Lung (tissue), 12 donors: ENCODE results near the gene CDC42SE2. TPM values are rescaled to one million over a fixed set of nuclear protein-coding genes. Genes with fewer than 3 reads are reported as not detected.
"Not testable (repeated sequence)": the region's sequence is repeated elsewhere in the genome, so short reads cannot be mapped to it uniquely, and the experiment has no call there.

Source experiments
- ATAC-seq: fragments of 200-7000 bp; cut with Tn5 transposase; one replicate; pipeline ENCODE4 v1.9.1; 2020; ENCODE audit warnings: moderate number of reproducible peaks; ENCODE audit not compliant: insufficient read depth, low FRiP score
- DNase-seq, 3 donors: peaks; one replicate each; pipeline ENCODE4 v3.0.0-alpha.2; 2013 to 2017
- H3K27ac ChIP-seq, 2 donors: one replicate each; pipeline ENCODE4 v1.5.1; 2013; ENCODE audit warnings: mild to moderate bottlenecking in 2 of 2, moderate library complexity in 2 of 2, control low read depth in 1 of 2, inconsistent platforms in 1 of 2, low read depth in 1 of 2, low read length in 1 of 2
- H3K27me3 ChIP-seq, 3 donors: one replicate each; pipeline ENCODE4 v1.5.1; 2013; ENCODE audit warnings: low read length in 2 of 3; ENCODE audit not compliant: control insufficient read depth in 3 of 3, insufficient read depth in 3 of 3
- H3K36me3 ChIP-seq, 4 donors: one replicate each; pipeline ENCODE4 v1.5.1; 2013; ENCODE audit warnings: low read length in 4 of 4, mild to moderate bottlenecking in 1 of 4, moderate library complexity in 1 of 4; ENCODE audit not compliant: control insufficient read depth in 4 of 4, insufficient read depth in 4 of 4
- H3K4me1 ChIP-seq, 5 donors: one replicate each; pipeline ENCODE4 v1.5.1; 2013; ENCODE audit warnings: low read length in 5 of 5, mild to moderate bottlenecking in 2 of 5, moderate library complexity in 1 of 5; ENCODE audit not compliant: control insufficient read depth in 5 of 5, insufficient read depth in 5 of 5
- H3K4me3 ChIP-seq: one replicate; pipeline ENCODE4 v1.5.1; 2013; ENCODE audit warnings: mild to moderate bottlenecking, control low read depth, moderate library complexity
- H3K9ac ChIP-seq, 2 donors: one replicate each; pipeline ENCODE4 v1.5.1; 2013; ENCODE audit warnings: low read length in 2 of 2, control low read depth in 1 of 2; ENCODE audit not compliant: insufficient read depth in 1 of 2
- H3K9me3 ChIP-seq, 4 donors: one replicate each; pipeline ENCODE4 v1.5.1; 2013; ENCODE audit warnings: low read length in 3 of 4, mild to moderate bottlenecking in 1 of 4, moderate library complexity in 1 of 4; ENCODE audit not compliant: control insufficient read depth in 4 of 4, insufficient read depth in 3 of 4
- WGBS, 2 donors: extraction: QIAGEN DNeasy Blood & Tissue Kit; methylation state at CpG; one replicate each; pipeline ENCODE4 v1.1.7; 2013; 5-methylcytosine and 5-hydroxymethylcytosine counted together
- polyA plus RNA-seq, 2 donors: library from polyadenylated mRNA; stranded (reverse); fragments of 200-250 nt; gene quantifications; one replicate each; pipeline ENCODE4 v1.2.1, GENCODE V29; 2013
- total RNA-seq, 2 donors: library from RNA; depleted of rRNA in 1 of 2; stranded (reverse); fragments of >200 nt in 1 of 2; gene quantifications; one replicate each; pipeline ENCODE4 v1.2.1, GENCODE V29; 2014 to 2021
- TF ChIP-seq, protein P1 (sequence below): IDR thresholded peaks from 2 replicates; pipeline ENCODE4 v1.5.1; 2012; ENCODE audit warnings: mild to moderate bottlenecking; ENCODE audit errors: control extremely low read depth, extremely low read depth
- donor health status: control.
- donor health status: control.
- donor health status: Bipolar disorder and iron deficiency.
- donor health status: healthy.
- donor health status: DM: yes; HTN: yes; CAD: no.

The CDC42SE2 gene
- total and polyA plus RNA-seq, 4 donors, result 18.1 to 58.9 (median 28.4) TPM

DNA sequence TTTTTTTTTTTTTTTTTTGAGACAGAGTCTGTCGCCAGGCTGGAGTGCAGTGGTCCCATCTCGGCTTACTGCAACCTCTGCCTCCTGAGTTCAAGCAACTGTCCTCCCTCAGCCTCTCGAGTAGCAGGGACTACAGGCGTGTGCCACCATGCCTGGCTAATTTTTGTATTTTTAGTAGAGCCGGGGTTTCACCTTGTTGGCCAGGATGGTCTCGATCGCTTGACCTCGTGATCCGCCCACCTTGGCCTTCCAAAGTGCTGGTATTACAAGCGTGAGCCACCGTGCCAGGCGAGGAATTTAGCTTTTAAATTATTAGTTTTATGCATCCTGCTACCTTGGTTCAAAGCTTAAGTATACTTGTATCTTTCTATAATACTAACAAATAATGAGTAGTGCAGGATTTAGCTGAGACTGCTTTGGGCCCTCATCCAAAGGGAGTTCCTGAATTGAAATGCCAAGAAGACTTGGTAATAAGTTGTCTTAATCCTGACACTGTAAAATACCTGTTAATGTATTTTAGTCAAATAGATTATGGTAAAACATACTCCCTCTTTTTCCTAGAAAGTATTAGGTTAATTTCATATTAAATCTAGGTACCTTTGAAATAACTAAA lies 5.0 kb downstream of the CDC42SE2 start:
- Histone ChIP-seq H3K27ac (no peak overlapping the region), H3K4me1 (peaks cover 0 to 13% (median 2%) of the 10 kb centered on the region in 5 donors), H3K4me3 (no peak overlapping the region), H3K9ac (no peak overlapping the region), H3K27me3 (no peaks in the 10 kb centered on the region), H3K36me3 (peaks cover 0 to 2% (median 0%) of the 10 kb centered on the region in 4 donors), H3K9me3 (no peaks in the 10 kb centered on the region)
- DNase-seq (no peak), ATAC-seq (no peak)
- WGBS, 2 donors, result 91 to 92% methylated on average over 12 of the region's 12 CpGs
- TF ChIP-seq, protein P1, sequence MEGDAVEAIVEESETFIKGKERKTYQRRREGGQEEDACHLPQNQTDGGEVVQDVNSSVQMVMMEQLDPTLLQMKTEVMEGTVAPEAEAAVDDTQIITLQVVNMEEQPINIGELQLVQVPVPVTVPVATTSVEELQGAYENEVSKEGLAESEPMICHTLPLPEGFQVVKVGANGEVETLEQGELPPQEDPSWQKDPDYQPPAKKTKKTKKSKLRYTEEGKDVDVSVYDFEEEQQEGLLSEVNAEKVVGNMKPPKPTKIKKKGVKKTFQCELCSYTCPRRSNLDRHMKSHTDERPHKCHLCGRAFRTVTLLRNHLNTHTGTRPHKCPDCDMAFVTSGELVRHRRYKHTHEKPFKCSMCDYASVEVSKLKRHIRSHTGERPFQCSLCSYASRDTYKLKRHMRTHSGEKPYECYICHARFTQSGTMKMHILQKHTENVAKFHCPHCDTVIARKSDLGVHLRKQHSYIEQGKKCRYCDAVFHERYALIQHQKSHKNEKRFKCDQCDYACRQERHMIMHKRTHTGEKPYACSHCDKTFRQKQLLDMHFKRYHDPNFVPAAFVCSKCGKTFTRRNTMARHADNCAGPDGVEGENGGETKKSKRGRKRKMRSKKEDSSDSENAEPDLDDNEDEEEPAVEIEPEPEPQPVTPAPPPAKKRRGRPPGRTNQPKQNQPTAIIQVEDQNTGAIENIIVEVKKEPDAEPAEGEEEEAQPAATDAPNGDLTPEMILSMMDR, result no peak

DNA sequence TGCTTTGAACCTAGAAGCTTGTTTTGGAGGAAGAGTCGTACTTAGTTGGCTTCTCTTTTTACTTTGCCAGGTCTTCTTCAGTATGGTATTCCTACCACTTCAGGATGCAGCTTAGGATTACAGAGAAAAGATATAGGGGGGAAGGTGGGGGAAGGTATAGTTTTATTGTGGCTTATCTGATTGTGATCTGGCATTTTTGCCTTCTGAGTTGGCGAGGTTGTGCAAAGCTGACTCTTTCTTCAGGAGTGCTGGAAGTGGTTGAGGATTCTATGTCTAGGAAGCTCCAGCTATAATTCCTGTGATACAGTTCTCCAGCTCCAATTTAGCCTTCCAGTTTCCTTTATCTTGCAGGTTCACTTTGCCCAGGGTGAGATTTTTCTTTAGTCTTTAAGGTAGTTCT lies 7.0 kb downstream of the CDC42SE2 start:
- peaks cover 0 to 4% (median 0%) of the 10 kb centered on the region in 5 donors for H3K4me1 ChIP-seq
- ATAC-seq, result no peak

DNA sequence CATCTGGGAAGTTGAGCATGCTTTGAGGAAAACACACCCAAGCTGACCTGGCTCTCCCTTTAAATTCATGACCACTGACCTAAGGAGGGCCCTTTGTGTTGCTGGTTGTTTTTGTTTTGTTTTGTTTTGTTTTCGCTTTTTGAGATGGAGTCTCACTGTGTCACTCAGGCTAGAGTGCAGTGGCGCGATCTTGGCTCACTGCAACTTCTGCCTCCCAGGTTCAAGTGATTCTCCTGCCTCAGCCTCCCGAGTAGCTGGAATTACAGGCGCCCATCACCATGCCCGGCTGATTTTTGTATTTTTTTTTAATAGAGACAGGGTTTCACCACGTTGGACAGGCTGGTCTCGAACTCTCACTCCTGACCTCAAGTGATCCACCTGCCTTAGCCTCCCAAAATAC lies 8.0 kb downstream of the CDC42SE2 start:
- DNase-seq, H3K4me3 ChIP-seq, H3K9ac ChIP-seq, H3K27me3 ChIP-seq, H3K4me1 ChIP-seq, ATAC-seq, H3K36me3 ChIP-seq, H3K9me3 ChIP-seq, H3K27ac ChIP-seq: not testable (repeated sequence)
- WGBS, 2 donors, result 79 to 92% methylated on average over 8 of the region's 8 CpGs

More for the DNA sequence above, 7.0 kb downstream of the CDC42SE2 start:
- no peak overlapping the region for H3K4me3 ChIP-seq
- H3K36me3 ChIP-seq, result peaks cover 0 to 2% (median 0%) of the 10 kb centered on the region in 4 donors
- H3K9ac ChIP-seq, result no peak overlapping the region
- 58 to 60% methylated on average over 2 of the region's 2 CpGs for WGBS, 2 donors
- H3K27me3 ChIP-seq, result no peaks in the 10 kb centered on the region
- TF ChIP-seq, protein P1, result no peak
- no peak for DNase-seq
- H3K27ac ChIP-seq, result no peak overlapping the region
- no peaks in the 10 kb centered on the region for H3K9me3 ChIP-seq

DNA sequence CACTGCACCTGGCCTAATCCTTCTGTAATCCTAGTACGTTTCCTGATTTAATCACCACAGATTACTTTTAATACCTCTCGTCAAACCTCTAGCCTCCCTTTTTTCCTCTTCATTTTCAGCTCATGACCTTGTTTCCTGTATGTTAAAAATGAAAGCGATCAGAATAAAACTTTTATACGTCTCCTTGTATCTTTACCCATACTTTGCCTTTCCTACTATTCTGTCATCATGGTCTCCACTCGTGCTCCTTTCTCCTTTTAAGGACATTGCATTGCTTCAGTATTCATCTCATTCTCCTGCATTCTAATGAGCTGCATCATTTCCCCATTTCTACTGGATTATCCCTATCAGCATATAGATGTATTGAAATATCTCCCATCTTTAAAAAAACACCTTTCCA lies 8.5 kb downstream of the CDC42SE2 start:
- TF ChIP-seq, protein P1, result no peak
- DNase-seq (no peak), ATAC-seq (no peak)
- H3K4me1 ChIP-seq, result peaks cover 0 to 2% (median 0%) of the 10 kb centered on the region in 5 donors
- H3K9me3 ChIP-seq, result no peaks in the 10 kb centered on the region
- 37 to 60% methylated on average over 5 of the region's 5 CpGs for WGBS, 2 donors
- H3K9ac ChIP-seq, result no peak overlapping the region
- H3K4me3 ChIP-seq, result no peak overlapping the region
- no peak overlapping the region for H3K27ac ChIP-seq
- peaks cover 0 to 2% (median 0%) of the 10 kb centered on the region in 4 donors for H3K36me3 ChIP-seq
- H3K27me3 ChIP-seq, result no peaks in the 10 kb centered on the region
